C4-2B (cell line): ENCODE measurements around the gene SULT1A3.
"Not testable (repeated sequence)": the region's sequence is repeated elsewhere in the genome, so short reads cannot be mapped to it uniquely, and the experiment has no call there.

Experiments used
- H3K27ac ChIP-seq: fragments of 450-650 bp; 2 replicates; pipeline ENCODE4 v1.5.1; 2017
- CTCF ChIP-seq: fragments of 450-650 bp; conservative IDR thresholded peaks from 2 replicates; pipeline ENCODE4 v1.5.1; 2017; ENCODE audit warnings: mild to moderate bottlenecking
- ZFX ChIP-seq: fragments of 450-650 bp; IDR thresholded peaks from 2 replicates; pipeline ENCODE4 v1.6.1; 2017

SULT1A3 gene

GRCh38 chr16:30173054-30173453 is 26.0 kb upstream of the SULT1A3 start:
- H3K27ac ChIP-seq: no peak overlapping the region
- no peak for TF ChIP-seq ZFX
- no peak for TF ChIP-seq CTCF

- H3K27ac ChIP-seq: not testable (repeated sequence)
These were observed 22.2 kb upstream of the SULT1A3 start for GRCh38 chr16:30176876-30177275.

- TF ChIP-seq CTCF: no peak
- TF ChIP-seq ZFX: no peak
- H3K27ac ChIP-seq: no peak overlapping the region
These were observed 19.9 kb upstream of the SULT1A3 start for GRCh38 chr16:30179195-30179594.

GRCh38 chr16:30179931-30180330 is 19.1 kb upstream of the SULT1A3 start:
- TF ChIP-seq CTCF (no peak), ZFX (no peak)
- H3K27ac ChIP-seq: no peak overlapping the region

- no peak for TF ChIP-seq ZFX
These were observed 18.3 kb upstream of the SULT1A3 start for GRCh38 chr16:30180741-30181140.

GRCh38 chr16:30183233-30184095 is 15.6 kb upstream of the SULT1A3 start, which contains the start of gene CORO1A:
TSS of gene CORO1A (plus strand) at chr16:30183602. CDS start at chr16:30185210, 1,608 bp downstream.
- peak within 1 kb of the TSS; percentile 49 for H3K27ac ChIP-seq
- no peak for TF ChIP-seq CTCF
- TF ChIP-seq ZFX: peak; percentile 53; the same call in 1 of the 2 replicates

More at GRCh38 chr16:30180741-30181140, 18.3 kb upstream of the SULT1A3 start:
- no peak overlapping the region for H3K27ac ChIP-seq

GRCh38 chr16:30184096-30184890 is 14.8 kb upstream of the SULT1A3 start:
- TF ChIP-seq CTCF (no peak), ZFX (no peak)
- H3K27ac ChIP-seq: no peak overlapping the region
